Islet of Langerhans (tissue), 1 donor: Measurements from ENCODE around the gene C1QL4.
A peak's percentile ranks its signal among the peaks of the same experiment; 100 is the strongest.
"Not testable (repeated sequence)": the region's sequence is repeated elsewhere in the genome, so short reads cannot be mapped to it uniquely, and the experiment has no call there.

Source experiments
- FAIRE-seq: peaks from one replicate; lab custom pipeline; 2011; peaks lifted over from hg19 to GRCh38; lab: Jason Lieb, UNC

The C1QL4 gene

GRCh38 chr12:49333778-49334177 is 3.2 kb downstream of the C1QL4 start:
- FAIRE-seq: not testable (repeated sequence)

- FAIRE-seq: no peak
These were observed 4.1 kb downstream of the C1QL4 start for GRCh38 chr12:49332891-49333371.

GRCh38 chr12:49332441-49332861 is 4.5 kb downstream of the C1QL4 start:
- FAIRE-seq: no peak

- FAIRE-seq: no peak
These were observed 5.4 kb downstream of the C1QL4 start for GRCh38 chr12:49331380-49332222.

- no peak for FAIRE-seq
These were observed 6.2 kb downstream of the C1QL4 start for GRCh38 chr12:49330631-49331379.

- FAIRE-seq: no peak
These were observed 6.9 kb downstream of the C1QL4 start for GRCh38 chr12:49330032-49330619.

- FAIRE-seq: no peak
These were observed 8.2 kb downstream of the C1QL4 start for GRCh38 chr12:49328816-49329215.

- no peak for FAIRE-seq
These were observed 9.1 kb downstream of the C1QL4 start for GRCh38 chr12:49327887-49328286.

GRCh38 chr12:49327368-49327767 is 9.6 kb downstream of the C1QL4 start:
- FAIRE-seq: no peak

- FAIRE-seq: no peak
These were observed 11.4 kb downstream of the C1QL4 start for GRCh38 chr12:49325606-49326005.

GRCh38 chr12:49323524-49324097 is 13.4 kb downstream of the C1QL4 start:
- FAIRE-seq: no peak

GRCh38 chr12:49322708-49323523 is 14.1 kb downstream of the C1QL4 start, which contains the start of gene TROAP:
Gene TROAP (plus strand): TSS chr12:49323255. CDS start chr12:49323609, 354 bp downstream.
- peak; percentile 92 for FAIRE-seq

- FAIRE-seq: no peak
These were observed 14.7 kb downstream of the C1QL4 start for GRCh38 chr12:49322367-49322707.

GRCh38 chr12:49320411-49321103 is 16.4 kb downstream of the C1QL4 start:
- not testable (repeated sequence) for FAIRE-seq

- not testable (repeated sequence) for FAIRE-seq
These were observed 19.9 kb downstream of the C1QL4 start for GRCh38 chr12:49317118-49317517.

- FAIRE-seq: no peak
These were observed 22.2 kb downstream of the C1QL4 start for GRCh38 chr12:49314811-49315210.

GRCh38 chr12:49310451-49311000 is 26.5 kb downstream of the C1QL4 start:
- not testable (repeated sequence) for FAIRE-seq

GRCh38 chr12:49309386-49309785 is 27.6 kb downstream of the C1QL4 start:
- FAIRE-seq: no peak

GRCh38 chr12:49305762-49306510 is 31.1 kb downstream of the C1QL4 start:
- no peak for FAIRE-seq

GRCh38 chr12:49304161-49304560 is 32.8 kb downstream of the C1QL4 start:
- no peak for FAIRE-seq
